ENCODE results near the gene SLC15A2.

SLC15A2 gene

DNA sequence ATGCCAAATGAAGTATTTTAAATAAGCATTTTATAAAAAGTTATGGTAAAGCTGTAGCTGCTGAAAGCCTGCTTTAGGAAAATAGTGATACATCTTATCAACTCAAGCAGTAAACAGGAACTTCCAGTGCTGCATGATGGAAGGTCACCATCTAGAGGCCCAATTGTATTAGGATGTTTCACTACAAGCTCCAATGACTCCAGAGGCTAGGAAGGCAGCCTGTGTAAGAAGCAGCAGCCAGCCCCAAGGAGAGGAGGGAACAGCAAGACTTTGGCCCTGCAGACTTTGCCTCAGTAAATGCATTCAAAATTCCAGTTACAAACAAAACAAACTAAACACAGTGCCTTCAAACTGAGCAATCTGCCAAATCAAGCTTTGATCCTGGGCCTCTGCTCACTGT lies 95.7 kb downstream of the SLC15A2 start:
- DNase-seq = no peak

DNA sequence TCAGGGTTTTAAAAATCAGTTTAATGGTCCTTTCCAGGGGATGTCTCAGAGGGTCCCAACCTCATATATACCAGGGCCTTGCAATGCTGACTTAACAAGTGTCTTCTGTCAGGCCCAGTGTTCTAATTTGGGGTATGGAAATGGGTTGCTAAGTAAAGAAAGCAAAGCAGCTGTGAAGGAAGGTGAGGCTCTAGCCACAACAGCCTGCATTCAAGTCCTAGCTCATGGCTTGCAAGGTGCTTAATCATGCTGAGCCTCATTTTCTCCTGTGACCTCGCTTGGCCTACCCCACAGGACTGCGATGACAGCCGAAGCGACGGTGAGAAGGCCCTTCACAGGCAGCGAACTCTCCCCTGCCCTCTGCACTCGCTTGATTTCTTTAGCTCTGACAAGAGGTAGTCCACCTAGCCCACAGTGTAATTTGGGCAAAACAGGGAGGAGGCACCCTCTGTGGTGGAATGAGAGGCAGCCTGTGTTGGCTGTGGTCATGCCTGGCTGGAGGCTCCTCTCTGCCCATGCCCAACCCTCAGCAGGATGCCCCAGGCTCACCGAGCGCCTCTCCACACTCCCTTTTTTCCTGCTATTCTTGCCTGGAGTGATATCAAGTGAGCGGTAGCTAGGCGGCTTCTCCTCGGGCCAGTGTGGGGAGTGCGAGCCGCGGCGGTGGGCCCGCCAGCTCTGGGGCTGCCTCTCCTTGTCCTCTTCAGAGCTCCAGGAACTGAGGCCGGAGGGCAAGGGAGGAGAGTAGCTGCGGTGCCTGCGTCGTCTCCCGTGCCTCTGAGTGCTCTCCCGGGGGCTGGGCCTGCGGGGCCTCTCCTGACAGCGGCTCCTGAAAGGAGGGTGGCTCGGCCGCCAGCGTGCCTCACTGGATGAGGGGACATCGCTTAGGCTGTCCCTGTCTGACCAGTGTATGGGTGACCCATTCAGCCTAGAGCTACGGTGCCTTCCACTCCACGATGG lies 98.7 kb downstream of the SLC15A2 start:
- no peak for DNase-seq

Measured in stimulated activated naive CD4-positive, alpha-beta T cell treated with Interleukin-2 at 50 U/mL for 16 hours (primary cell).